IPS DF 19.7 (cell line): Measurements from ENCODE around the gene TNNI3.
"Not testable (repeated sequence)": the region's sequence is repeated elsewhere in the genome, so short reads cannot be mapped to it uniquely, and the experiment has no call there.

ENCODE experiments used
- DNase-seq: peaks from one replicate; pipeline ENCODE4 v3.0.0-alpha.2; 2013; ENCODE audit warnings: low read depth, low spot score

The TNNI3 gene

DNA sequence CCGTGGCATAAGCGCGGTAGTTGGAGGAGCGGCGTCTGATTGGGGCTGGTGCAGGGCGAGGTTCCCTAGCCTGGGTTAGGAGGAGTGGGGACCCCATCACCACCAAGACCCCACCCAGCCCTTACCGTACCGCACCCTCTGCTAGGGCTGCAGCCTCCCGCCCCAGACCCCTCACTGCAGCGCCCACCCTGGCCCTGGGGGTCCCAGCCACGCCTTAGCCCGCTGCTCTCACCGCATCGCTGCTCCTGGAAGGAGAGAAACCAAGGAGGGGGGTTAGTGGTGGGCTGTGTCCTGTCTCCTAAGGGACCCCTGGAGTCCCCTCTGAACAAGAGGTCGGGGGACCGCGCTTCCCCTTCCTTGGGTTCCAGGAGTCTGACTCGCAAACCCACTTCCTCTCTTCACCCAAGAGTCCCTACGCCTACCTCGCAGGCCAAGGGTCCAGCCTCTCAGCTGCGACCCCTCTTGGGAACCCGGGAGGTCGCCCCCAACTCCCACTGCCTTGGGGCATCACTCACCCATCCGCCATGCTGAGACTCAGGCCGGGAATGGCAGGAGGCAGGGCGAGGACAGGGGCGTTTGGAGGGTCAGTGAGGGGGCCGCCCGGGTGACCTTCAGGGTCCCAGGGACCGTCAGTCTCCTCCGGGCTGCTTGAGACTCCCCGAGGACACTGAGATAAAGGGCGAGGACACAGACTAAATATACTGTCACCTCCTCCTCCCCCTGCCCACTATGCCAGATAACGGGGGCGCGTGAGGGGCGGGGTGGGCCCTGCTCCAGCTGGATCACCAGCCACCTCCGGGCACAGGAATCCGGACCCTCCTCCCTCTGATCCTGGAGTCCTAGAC is at the start of gene TNNI3:
TSS of gene TNNI3 (minus strand) at position 669 of the 845 bp plus-strand sequence. CDS start at position 526, 143 bp downstream.
- no peak for DNase-seq

DNA sequence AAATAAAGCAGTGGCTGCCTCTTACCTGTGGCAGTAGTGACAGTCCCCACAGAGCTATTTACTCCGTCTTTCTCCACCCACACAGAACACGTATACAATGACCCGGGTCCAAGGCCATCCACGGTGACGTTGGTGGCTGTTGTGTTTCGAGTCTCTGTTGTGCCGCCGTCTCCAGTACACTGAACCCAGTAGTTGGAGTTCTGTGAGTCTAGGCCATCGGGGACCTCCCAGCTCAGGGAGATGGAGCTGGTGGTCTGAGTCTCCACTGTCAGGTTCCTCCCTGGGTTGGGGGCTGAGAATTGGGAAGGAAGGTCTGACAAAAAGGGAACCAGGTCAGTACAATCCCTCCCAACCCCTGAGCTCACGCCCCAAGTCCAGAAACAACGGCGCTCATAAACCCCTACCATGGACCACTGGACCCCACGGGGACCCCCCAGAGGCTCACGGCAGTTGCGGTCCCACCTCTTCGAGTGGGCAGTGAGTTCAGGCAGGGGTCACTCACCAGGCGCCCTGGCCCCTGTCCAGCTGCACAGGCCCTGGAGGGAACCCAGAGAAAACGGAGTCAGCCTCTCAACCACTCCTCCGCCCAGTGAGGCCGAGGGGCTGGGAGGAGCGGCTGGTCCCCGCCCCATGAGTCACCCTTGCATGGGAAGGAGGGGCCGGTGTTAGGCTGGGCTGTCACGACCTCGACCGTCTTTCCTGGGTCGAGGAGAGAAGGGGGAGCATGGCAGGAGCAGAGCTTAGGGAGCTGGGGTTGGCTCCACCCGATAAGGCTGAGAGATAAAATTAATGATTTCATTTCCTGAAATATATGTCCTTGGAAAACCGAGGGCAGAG is 49.4 kb upstream of the TNNI3 start:
- DNase-seq: no peak

DNA sequence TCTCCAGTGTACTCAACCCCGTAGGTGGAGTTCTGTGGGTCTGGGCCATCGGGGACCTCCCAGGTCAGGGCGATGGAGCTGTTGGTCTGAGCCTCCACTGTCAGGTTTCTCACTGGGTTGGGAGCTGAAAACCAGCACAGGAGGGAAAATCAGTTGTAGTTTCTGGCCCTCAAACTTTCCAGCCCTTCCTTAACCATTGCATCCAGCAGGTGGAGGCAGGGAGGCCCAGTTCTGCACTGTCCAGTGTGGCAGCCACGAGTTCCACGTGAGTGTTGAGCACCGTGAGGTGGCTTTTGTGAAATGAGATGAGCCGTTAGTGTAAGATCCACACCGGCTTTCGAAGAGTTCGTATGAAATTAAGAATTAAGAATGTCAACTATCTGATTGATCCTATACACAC is 44.7 kb upstream of the TNNI3 start:
- DNase-seq: not testable (repeated sequence)

DNA sequence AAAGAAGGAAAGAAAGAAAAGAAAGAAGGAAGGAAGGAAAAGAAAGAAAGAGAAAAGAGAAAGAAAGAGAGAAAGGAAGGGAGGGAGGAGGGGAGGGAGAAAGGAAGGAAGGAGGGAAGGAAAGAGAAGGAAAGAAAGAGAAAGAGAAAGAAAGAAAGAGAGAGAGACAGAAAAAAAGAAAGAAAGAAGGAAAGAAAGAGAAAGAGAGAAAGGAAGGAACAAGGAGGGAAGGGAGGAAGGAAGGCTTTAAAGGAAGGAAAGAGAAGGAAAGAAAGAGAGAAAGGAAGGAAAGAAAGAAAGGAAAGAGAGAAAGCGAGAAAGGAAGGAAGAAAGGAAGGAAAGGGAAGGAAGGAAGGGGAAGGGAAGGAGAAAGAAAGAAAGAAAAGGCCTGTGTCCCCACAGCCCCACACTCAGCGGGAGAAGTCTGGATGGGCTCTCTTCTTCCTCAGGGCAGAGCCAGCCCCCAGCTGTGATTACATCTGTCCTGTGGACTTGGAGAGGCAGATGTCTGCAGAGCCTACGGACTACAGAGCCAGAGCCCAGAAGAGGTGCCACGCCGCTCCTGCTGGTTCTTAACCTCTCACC is 42.2 kb upstream of the TNNI3 start:
- DNase-seq: no peak

DNA sequence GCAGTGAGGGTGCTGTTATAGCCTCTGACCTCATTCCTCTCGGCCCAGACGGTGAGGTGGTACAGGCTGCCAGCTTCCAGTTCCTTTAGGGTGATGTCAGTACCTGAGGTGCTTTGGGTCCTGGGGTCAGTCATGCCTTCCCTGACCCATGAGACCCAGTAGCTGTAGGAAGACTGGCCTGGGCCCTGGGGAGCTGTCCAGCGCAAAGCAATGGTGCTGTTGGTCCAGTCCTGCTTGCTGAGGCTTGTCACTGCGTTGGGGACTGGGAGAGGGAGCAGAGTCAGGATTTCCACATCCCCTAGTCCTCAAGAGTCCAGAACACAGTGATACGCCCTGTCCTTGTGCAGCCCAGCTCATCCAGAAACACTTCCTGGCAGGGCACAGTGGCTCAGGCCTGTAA is 41.1 kb upstream of the TNNI3 start:
- DNase-seq: no peak

DNA sequence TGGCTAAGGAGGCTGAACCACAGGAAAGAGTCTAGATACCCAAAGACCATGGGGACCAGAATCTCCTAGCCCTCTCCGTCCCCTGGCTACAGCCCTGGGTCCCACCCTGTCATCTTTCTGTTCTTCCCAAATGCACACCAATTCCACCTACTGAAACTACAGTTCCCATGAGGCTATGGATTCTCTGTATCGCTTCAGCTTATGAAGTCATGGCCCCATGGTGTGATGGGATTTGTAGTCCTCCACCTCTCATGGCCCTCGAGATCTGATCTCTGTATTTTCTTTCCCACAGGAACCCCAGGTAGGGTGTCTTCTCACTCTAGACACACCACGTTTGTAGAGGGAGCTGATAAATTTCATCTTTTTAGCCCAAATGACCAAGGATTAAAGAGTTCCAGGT is 40.0 kb upstream of the TNNI3 start:
- DNase-seq: no peak

DNA sequence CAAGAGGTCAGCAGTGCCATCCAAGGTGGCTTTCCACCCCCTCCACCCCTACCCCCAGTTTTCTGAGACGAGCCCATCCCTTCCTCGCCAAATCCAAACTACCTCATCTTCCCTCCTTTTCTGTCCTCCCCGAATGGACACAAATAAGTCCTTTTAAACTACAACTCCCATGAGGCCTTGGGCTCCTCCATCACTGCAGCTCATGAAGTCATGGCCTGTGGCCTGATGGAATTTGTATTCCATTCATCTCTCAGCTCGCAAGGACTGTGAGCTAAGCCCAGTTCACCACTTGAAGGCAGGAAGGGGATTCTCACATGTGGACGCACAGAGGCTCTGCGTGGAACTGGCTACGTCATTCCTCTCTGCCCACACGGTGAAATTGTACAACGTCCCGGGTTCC is 39.3 kb upstream of the TNNI3 start:
- no peak for DNase-seq

DNA sequence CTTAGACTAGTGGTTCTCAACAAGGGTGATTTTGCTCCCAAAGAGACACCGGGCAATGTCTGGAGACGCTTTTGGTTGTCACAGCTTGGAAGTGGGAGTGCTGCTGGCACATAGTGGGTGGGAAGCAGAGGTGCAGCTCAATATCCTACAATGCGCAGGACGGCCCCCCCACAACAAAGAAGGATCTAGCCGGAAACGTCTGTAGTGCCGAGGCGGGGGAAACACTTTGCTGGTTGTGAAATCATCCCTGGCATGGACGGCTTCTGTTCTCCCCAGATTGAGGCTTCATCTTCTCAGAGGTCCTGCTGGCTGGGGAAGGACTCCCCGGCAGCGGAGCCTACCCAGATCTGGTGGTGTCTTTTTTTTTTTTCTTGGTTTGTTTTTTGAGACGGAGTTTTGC is 35.9 kb upstream of the TNNI3 start:
- DNase-seq: no peak

DNA sequence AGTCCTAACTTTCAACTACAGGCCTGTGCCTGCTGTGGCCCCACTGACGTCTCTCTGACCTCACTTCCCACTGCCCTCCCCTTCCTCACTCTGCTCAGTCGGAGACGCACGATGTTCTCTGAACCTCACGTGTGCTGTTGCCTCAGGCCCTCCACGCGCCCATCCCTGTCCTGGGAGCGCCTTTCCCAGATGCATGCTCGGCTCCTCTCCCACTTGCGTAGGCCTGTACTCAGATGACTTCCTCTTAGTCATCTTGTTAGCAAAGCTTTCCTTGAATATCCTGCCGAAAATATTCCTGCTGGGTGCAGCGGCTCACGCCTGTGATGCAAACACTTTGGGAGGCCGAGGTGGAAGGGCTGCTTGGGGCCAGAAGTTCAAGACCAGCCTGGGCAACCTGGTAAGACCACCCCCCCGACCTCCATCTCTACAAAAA is 31.9 kb upstream of the TNNI3 start:
- no peak for DNase-seq

DNA sequence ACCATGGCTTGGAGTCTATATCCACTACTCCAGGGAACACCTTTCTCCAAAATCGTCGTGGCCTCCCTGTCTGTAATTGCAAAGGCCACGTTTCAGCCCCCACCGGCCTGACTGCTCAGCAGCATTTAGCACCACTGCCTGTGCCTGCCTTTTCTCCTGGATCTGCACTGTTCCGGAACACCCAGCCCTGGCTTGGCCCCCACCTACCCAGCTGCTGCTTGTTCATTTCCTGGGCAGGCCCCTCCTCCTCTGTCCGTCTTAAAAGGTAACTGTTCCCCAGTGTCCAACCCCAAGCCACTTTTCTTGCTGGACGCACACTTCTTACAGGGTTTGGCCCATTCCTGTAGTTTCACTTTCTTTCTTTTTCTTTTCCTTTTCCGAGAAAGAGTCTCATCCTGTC is 31.1 kb upstream of the TNNI3 start:
- no peak for DNase-seq

DNA sequence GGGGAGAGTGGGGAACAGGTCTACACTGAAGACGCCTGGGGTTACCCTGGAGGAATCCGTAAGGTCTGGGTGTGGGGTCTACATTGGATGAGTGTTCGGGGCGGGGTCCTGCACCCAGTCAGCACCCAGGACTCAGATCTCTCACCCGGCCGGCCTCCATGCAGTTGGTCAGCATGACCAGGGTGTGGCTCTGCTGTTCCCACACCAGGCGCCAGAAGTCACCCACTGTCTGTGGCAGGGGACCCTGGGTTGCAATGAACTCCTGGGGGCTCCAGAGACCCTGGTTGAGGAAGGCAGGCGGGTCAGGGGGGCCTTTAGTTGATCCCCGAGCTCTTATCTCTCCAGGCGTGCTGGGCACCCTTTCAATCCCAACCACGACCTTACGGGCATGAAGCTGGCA is 28.5 kb upstream of the TNNI3 start:
- DNase-seq: no peak

DNA sequence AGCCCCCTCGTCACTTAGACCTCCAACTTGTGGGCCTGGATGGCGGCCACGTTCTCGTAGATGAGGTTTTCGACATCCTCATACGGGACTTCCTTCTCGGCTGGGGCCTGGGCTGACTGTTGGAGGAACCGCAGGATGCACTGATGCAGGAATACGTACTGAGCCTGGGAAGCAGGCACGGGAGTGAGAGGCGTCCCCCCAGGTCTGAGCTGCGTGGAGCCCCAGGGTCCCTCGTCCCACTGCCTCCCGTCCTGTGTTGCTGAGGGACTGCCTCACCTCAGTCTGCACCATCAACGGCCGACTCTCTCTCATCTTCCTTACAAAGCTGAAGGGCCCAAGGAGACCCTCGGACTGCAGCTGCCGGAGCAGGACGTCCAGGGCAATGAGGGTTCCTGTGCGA is 24.2 kb upstream of the TNNI3 start:
- DNase-seq: no peak

DNA sequence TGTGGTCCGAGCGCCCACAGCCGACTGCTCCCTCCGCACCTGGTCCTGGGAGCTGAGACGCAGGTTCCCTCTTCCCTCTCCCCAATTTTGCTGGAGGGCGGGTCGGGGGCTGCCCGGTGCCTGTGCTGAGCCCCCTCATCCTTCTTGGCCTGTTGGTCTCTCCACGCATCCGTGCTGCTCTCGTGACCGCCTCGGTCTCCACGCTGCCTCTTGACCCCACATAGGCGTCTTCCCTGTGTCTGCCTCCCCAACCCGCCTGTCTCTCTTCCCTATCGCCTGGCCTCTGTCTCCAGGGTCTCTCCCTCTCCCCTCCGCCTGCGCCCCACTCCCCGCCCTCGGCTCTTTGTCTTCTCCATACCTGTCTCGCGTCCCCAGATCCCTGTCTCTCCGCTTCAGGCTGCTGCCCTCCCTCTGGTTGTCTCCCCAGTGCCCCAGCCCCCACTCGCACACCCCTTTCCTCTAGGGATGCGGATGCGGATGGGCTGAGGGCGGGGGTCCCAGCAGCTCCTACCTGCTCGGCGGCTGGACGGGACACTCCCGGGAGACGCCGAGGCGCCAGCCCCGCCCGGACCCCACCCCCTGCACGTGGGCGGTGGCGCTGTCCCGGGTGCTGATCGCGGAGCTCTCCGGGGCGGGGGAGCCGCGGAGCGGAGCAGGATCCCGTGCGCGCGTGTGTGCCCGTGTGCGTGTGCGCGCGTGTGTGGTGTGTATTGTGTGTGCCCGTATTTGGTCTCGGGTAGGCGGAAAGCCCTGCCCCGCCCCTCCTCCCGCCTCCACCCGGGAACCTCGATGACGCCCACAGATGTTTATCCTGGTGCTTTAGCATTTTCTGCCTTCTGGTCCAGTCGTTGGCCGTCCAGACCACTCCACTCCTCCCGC is 22.3 kb upstream of the TNNI3 start, which contains the start of gene SYT5:
TSS of gene SYT5 (minus strand) at position 684 of the 879 bp plus-strand sequence. CDS start 1,248 bp downstream, outside the sequence.
- no peak for DNase-seq

DNA sequence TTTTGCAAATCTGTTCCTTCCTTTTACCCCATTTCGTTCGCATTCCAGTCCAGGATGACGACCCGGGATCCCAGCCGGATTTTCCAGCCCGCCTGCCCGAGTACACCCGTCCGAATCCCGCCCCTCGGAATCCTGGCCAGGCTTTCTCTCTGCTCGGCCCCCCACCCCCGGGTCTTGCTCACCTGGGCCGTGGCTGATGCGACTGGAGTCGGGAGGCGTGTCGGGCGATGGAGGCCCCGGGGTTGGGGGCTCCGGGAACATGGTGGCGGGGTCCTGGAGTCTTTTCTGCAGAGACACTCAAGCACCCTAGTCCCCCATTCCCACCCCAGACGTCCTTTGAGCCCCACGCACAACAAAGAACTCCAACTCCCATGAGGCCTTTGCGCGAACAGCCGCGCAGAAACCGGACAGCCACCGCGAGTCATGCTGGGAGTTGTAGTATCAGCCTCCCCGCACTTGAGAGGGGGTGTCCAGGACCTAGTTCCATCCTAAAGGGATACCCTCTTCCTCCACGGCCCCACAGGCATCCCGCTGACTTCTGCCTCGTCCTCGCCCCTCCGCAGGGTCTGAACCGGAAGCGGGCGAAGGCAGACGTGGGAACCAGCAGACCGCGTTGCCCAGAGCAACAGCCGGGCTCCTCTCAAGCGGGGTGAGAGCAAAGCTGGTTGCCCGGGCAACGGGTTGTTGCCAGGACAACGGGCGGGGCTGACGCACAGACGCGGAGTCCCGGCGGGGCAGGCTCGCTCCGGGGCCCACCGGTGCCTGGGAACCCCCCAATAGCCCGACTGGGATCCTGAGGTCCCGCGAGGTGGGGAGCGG is 21.5 kb upstream of the TNNI3 start:
- DNase-seq: no peak

DNA sequence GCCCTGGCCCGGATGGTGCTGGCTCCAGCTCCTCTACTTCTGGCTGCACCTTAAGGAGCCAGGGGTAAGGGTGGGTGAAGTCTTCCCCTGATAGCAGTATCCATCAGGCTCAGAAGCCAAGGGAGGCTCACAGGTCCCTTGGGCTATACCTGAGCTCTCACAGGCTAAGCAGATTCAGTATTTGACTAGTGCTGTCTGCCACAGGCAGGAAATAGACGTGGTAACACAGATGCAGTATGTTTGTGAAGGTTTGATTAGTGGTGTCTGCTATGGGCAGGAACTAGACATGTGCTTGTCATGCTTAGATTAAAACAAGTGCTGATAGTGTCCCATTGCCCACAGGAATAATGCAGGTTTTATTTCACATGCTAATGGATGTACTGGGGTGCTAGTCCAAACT is 18.5 kb upstream of the TNNI3 start:
- no peak for DNase-seq

DNA sequence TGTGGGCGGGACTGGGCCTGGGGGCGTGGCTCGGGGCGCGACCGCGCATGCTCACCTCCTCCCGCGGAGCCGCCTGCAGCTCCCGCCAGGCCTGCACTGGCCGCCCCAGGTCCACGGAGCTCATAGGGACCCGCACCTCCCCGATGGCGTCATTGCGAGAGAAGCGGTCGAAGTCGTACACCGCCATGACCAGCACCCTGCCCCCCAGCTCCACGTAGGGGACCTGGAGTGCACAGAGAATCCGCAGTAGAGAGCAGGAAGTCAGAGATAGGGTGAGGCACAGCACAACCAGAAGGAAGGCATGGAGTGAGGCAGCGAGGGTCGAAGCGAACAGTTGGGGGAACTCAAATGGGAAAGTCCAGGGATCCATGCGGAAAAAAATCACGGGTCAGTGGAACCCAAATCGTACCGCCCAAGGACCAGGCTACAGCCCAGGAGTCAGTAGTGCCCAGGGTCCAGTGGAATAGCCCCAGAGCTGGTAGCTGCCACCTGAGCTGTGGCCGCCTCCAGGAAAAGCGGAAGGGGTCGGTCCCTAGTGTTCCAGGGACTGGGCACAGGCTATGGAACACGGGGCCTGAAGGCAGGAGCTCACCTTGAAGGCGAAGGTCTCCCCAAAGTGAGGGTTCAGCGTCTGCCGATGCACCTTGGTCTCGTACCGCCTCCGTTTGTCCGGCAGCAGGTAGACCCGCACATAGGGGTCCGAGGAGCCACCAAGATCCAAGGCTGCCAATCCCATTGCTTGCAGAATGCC is 17.8 kb upstream of the TNNI3 start:
- no peak for DNase-seq

DNA sequence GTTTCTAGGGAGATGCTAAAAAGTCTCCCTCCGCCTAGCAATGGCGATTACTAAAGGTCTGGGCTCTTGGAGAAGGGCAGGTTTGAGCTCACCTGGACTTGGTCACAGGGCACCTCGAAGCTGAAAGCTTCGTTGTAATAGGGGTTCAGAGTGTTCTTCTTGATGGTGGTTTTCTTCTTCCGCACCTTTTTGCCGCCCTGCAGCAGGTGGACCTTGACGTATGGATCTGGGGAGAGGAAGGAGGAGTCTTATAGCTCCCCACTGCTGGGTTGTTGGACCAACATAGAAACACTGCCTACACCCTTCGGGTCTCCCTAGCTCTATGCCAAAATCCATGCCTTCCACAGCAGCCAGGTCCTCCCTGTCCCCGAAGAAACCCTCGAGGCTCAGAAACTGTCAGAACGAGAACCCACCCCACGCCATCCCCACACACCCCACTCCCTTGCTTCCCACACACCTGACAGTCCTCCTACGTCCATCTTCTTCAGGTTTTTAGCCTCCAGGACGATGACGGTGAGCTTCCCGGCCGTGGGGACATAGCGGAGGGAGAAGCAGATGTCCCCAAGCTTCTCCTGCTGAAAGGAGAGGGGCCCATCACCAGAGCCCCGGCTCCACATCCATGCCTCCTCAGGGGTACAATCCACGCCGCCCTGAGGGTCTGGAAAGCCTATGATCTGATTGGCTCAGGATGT is 17.0 kb upstream of the TNNI3 start:
- no peak for DNase-seq

DNA sequence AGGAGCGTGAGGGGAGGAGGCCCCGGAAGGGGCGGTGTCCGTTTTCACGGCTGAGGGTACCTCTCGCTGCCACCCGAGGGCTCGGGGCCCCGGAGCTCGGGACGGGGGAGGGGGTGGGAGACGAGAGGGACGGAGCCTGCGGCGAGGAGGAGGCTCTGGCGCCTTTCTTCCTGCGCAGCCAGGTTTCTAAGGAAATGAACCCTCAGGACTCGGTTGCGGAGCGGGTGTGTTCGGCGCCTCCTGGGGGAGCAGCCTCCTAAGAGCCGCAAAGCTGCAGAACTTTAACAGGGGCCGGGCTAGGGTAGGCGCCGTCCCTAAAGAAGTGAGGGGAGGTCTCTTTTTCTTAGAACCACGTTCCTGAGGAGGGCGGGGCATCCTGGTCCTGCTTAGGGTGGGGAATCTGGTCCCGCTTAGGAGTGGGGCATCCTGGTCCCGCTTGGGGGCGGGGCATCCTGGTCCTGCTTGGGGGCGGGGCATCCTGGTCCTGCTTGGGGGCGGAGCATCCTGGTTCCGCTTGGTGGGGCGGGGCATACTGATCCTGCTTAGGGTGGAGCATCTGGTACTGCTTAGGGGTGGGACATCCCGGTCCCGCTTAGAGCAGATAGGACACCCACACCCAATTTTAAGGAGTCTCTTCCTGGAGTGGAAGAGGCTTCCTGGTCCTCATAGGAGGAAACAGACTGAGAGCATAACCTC is 16.3 kb upstream of the TNNI3 start:
- no peak for DNase-seq
